Stimulated activated naive CD8-positive, alpha-beta T cell treated with anti-CD3 and anti-CD28 coated beads, Interleukin-15, Interleukin-2, amounts not matched to agents 100 ng/mL and 50 ng/mL, for 24 hours (primary cell): ENCODE results near the gene ACTN4.
"Not testable (repeated sequence)": the region's sequence is repeated elsewhere in the genome, so short reads cannot be mapped to it uniquely, and the experiment has no call there.

Experiments used
- H3K27ac Mint-ChIP-seq: one replicate; pipeline ENCODE4 v1.8.0; 2021; ENCODE audit warnings: mild to moderate bottlenecking, mixed read lengths
- H3K27me3 Mint-ChIP-seq: one replicate; pipeline ENCODE4 v1.8.0; 2021; ENCODE audit warnings: mixed read lengths
- H3K36me3 Mint-ChIP-seq: one replicate; pipeline ENCODE4 v1.8.0; 2021; ENCODE audit warnings: low read depth, mixed read lengths
- H3K4me1 Mint-ChIP-seq: one replicate; pipeline ENCODE4 v1.8.0; 2021; ENCODE audit warnings: low read depth, mixed read lengths
- H3K4me3 Mint-ChIP-seq: one replicate; pipeline ENCODE4 v1.8.0; 2021; ENCODE audit warnings: mild to moderate bottlenecking, mixed read lengths
- H3K9me3 Mint-ChIP-seq: one replicate; pipeline ENCODE4 v1.8.0; 2021; ENCODE audit warnings: mixed read lengths

The ACTN4 gene

GRCh38 chr19:38740932-38741331 is 93.5 kb downstream of the ACTN4 start:
- H3K4me3 Mint-ChIP-seq, result no peak overlapping the region
- no peaks in the 10 kb centered on the region for H3K9me3 Mint-ChIP-seq
- H3K27ac Mint-ChIP-seq, result no peak overlapping the region
- H3K4me1 Mint-ChIP-seq, result peaks cover 25% of the 10 kb centered on the region
- peaks cover 6% of the 10 kb centered on the region for H3K27me3 Mint-ChIP-seq
- H3K36me3 Mint-ChIP-seq, result no peaks in the 10 kb centered on the region

GRCh38 chr19:38741670-38742069 is 94.2 kb downstream of the ACTN4 start:
- Mint-ChIP-seq H3K4me1 (peaks cover 23% of the 10 kb centered on the region), H3K36me3 (no peaks in the 10 kb centered on the region), H3K27ac (no peak overlapping the region), H3K4me3 (no peak overlapping the region), H3K9me3 (no peaks in the 10 kb centered on the region), H3K27me3 (peaks cover 6% of the 10 kb centered on the region)

GRCh38 chr19:38742296-38742695 is 94.8 kb downstream of the ACTN4 start:
- Mint-ChIP-seq H3K27ac (no peak overlapping the region), H3K36me3 (no peaks in the 10 kb centered on the region), H3K4me3 (no peak overlapping the region), H3K27me3 (peaks cover 6% of the 10 kb centered on the region), H3K9me3 (no peaks in the 10 kb centered on the region), H3K4me1 (peaks cover 22% of the 10 kb centered on the region)

- no peak overlapping the region for H3K27ac Mint-ChIP-seq
- H3K27me3 Mint-ChIP-seq, result peaks cover 2% of the 10 kb centered on the region
- H3K9me3 Mint-ChIP-seq, result no peaks in the 10 kb centered on the region
- no peaks in the 10 kb centered on the region for H3K36me3 Mint-ChIP-seq
- peaks cover 17% of the 10 kb centered on the region for H3K4me1 Mint-ChIP-seq
- no peak overlapping the region for H3K4me3 Mint-ChIP-seq
These were observed 95.5 kb downstream of the ACTN4 start for GRCh38 chr19:38742906-38743305.

GRCh38 chr19:38743394-38744297 is 96.2 kb downstream of the ACTN4 start:
- Mint-ChIP-seq H3K36me3 (no peaks in the 10 kb centered on the region), H3K9me3 (no peaks in the 10 kb centered on the region), H3K4me1 (peaks cover 13% of the 10 kb centered on the region), H3K27ac (no peak overlapping the region), H3K4me3 (no peak overlapping the region), H3K27me3 (no peaks in the 10 kb centered on the region)

GRCh38 chr19:38744298-38744681 is 96.8 kb downstream of the ACTN4 start, which contains the start of gene CAPN12:
Gene CAPN12 (minus strand): TSS chr19:38744474. CDS start chr19:38744165, 309 bp downstream.
- peaks cover 7% of the 10 kb centered on the region for H3K4me1 Mint-ChIP-seq

GRCh38 chr19:38744874-38745273 is 97.4 kb downstream of the ACTN4 start:
- no peaks in the 10 kb centered on the region for H3K36me3 Mint-ChIP-seq
- peaks cover under 1% of the 10 kb centered on the region for H3K4me1 Mint-ChIP-seq
- no peak overlapping the region for H3K27ac Mint-ChIP-seq
- H3K9me3 Mint-ChIP-seq, result no peaks in the 10 kb centered on the region
- H3K4me3 Mint-ChIP-seq, result no peak overlapping the region
- no peaks in the 10 kb centered on the region for H3K27me3 Mint-ChIP-seq

More at GRCh38 chr19:38744298-38744681, 96.8 kb downstream of the ACTN4 start, which contains the start of gene CAPN12:
- H3K36me3 Mint-ChIP-seq, result no peaks in the 10 kb centered on the region
- no peak within 1 kb of the TSS for H3K27ac Mint-ChIP-seq
- H3K27me3 Mint-ChIP-seq, result no peaks in the 10 kb centered on the region
- no peak within 1 kb of the TSS for H3K4me3 Mint-ChIP-seq
- no peaks in the 10 kb centered on the region for H3K9me3 Mint-ChIP-seq

- Mint-ChIP-seq H3K27ac (no peak overlapping the region), H3K27me3 (no peaks in the 10 kb centered on the region), H3K36me3 (no peaks in the 10 kb centered on the region), H3K4me3 (no peak overlapping the region), H3K4me1 (no peaks in the 10 kb centered on the region), H3K9me3 (no peaks in the 10 kb centered on the region)
These were observed 97.9 kb downstream of the ACTN4 start for GRCh38 chr19:38745316-38745715.

GRCh38 chr19:38753783-38754182 is 106.3 kb downstream of the ACTN4 start:
- H3K9me3 Mint-ChIP-seq, H3K4me1 Mint-ChIP-seq, H3K36me3 Mint-ChIP-seq, H3K27ac Mint-ChIP-seq, H3K4me3 Mint-ChIP-seq, H3K27me3 Mint-ChIP-seq: not testable (repeated sequence)

GRCh38 chr19:38754196-38754595 is 106.7 kb downstream of the ACTN4 start:
- H3K27me3 Mint-ChIP-seq, H3K36me3 Mint-ChIP-seq, H3K4me1 Mint-ChIP-seq, H3K27ac Mint-ChIP-seq, H3K9me3 Mint-ChIP-seq, H3K4me3 Mint-ChIP-seq: not testable (repeated sequence)

- H3K9me3 Mint-ChIP-seq, result no peaks in the 10 kb centered on the region
- H3K36me3 Mint-ChIP-seq, result no peaks in the 10 kb centered on the region
- no peak overlapping the region for H3K4me3 Mint-ChIP-seq
- no peak overlapping the region for H3K27ac Mint-ChIP-seq
- H3K27me3 Mint-ChIP-seq, result no peaks in the 10 kb centered on the region
- no peaks in the 10 kb centered on the region for H3K4me1 Mint-ChIP-seq
These were observed 112.1 kb downstream of the ACTN4 start for GRCh38 chr19:38759590-38760003.

GRCh38 chr19:38760805-38761517 is 113.5 kb downstream of the ACTN4 start:
- not testable (repeated sequence) for H3K4me3 Mint-ChIP-seq, H3K27me3 Mint-ChIP-seq, H3K9me3 Mint-ChIP-seq, H3K36me3 Mint-ChIP-seq, H3K4me1 Mint-ChIP-seq, H3K27ac Mint-ChIP-seq

GRCh38 chr19:38761884-38762389 is 114.5 kb downstream of the ACTN4 start:
- H3K27ac Mint-ChIP-seq, H3K27me3 Mint-ChIP-seq, H3K9me3 Mint-ChIP-seq, H3K36me3 Mint-ChIP-seq, H3K4me3 Mint-ChIP-seq, H3K4me1 Mint-ChIP-seq: not testable (repeated sequence)

GRCh38 chr19:38763795-38764220 is 116.4 kb downstream of the ACTN4 start:
- H3K27ac Mint-ChIP-seq, result no peak overlapping the region
- no peaks in the 10 kb centered on the region for H3K4me1 Mint-ChIP-seq
- H3K9me3 Mint-ChIP-seq, result no peaks in the 10 kb centered on the region
- H3K36me3 Mint-ChIP-seq, result no peaks in the 10 kb centered on the region
- no peaks in the 10 kb centered on the region for H3K27me3 Mint-ChIP-seq
- no peak overlapping the region for H3K4me3 Mint-ChIP-seq

- H3K4me1 Mint-ChIP-seq, result peaks cover 5% of the 10 kb centered on the region
- no peak overlapping the region for H3K4me3 Mint-ChIP-seq
- H3K27ac Mint-ChIP-seq, result no peak overlapping the region
- no peaks in the 10 kb centered on the region for H3K36me3 Mint-ChIP-seq
- no peaks in the 10 kb centered on the region for H3K9me3 Mint-ChIP-seq
- H3K27me3 Mint-ChIP-seq, result no peaks in the 10 kb centered on the region
These were observed 117.8 kb downstream of the ACTN4 start for GRCh38 chr19:38765214-38765613.
